Uterus (tissue), 4 donors: ENCODE measurements around the gene ACTR5. TPM values are rescaled to one million over a fixed set of nuclear protein-coding genes. Genes with fewer than 3 reads are reported as not detected.
A peak's percentile ranks its signal among the peaks of the same experiment; 100 is the strongest.

ENCODE experiments used
- DNase-seq, 2 donors: peaks; one replicate each; pipeline ENCODE4 v3.0.0-alpha.2; 2019 to 2020
- H3K27ac ChIP-seq, 2 donors: fragments of 200-600 bp; sonication (generic); 1 replicate in 1 of 2; 2 replicates in 1 of 2; pipeline ENCODE4 v1.5.1; 2016 to 2018
- H3K27me3 ChIP-seq, 2 donors: fragments of 200-600 bp; sonication (generic); one replicate each; pipeline ENCODE4 v1.5.1; 2018 to 2019; ENCODE audit warnings: control low read depth in 1 of 2
- H3K36me3 ChIP-seq, 2 donors: fragments of 200-600 bp; sonication (generic); one replicate each; pipeline ENCODE4 v1.5.1; 2019; ENCODE audit warnings: control low read depth in 1 of 2
- H3K4me1 ChIP-seq, 2 donors: fragments of 200-600 bp; sonication (generic); one replicate each; pipeline ENCODE4 v1.5.1; 2018 to 2019; ENCODE audit warnings: control low read depth in 1 of 2
- H3K4me3 ChIP-seq, 2 donors: fragments of 200-600 bp; sonication (generic); 1 replicate in 1 of 2; 2 replicates in 1 of 2; pipeline ENCODE4 v1.5.1; 2018 to 2019; ENCODE audit warnings: mild to moderate bottlenecking in 1 of 2
- H3K9me3 ChIP-seq, 2 donors: fragments of 200-600 bp; sonication (generic); one replicate each; pipeline ENCODE4 v1.5.1; 2019; ENCODE audit warnings: control low read depth in 1 of 2
- CTCF ChIP-seq, 4 experiments: fragments of 200-600 bp in 2 of 4; fragments of 450-650 bp in 2 of 4; sonication (generic) in 2 of 4; IDR thresholded peaks; one replicate each; pipeline ENCODE4 v1.5.1; 2016 to 2019; ENCODE audit warnings: antibody characterized with exemption in 4 of 4, mild to moderate bottlenecking in 2 of 4, moderate library complexity in 1 of 4
- POLR2A ChIP-seq, 2 donors: fragments of 450-650 bp; IDR thresholded peaks; one replicate each; pipeline ENCODE4 v1.6.1; 2016; ENCODE audit warnings: antibody characterized with exemption in 2 of 2, mild to moderate bottlenecking in 1 of 2, moderate library complexity in 1 of 2
- intact Hi-C: fragments of 100-400 bp; cut with DNase I; formaldehyde crosslinking; loops from one replicate; pipeline ENCODE4 v1.15.1; 2023; ENCODE audit warnings: low total_unique reads
- total RNA-seq, 4 donors: library from RNA; depleted of rRNA in 3 of 4; stranded (reverse); fragments of >200 nt in 3 of 4; gene quantifications; one replicate each; pipeline versions ENCODE4 v1.1.0 to v1.2.4, GENCODE V29; 2014 to 2023
- donor health status: DM: yes; HTN: yes; CAD: no.

Gene ACTR5
- 10 to 100 TPM in 3 of 4 donors, 1 to 10 TPM in 1; 3.8 to 12.4 (median 11.7) TPM for total RNA-seq

GRCh38 chr20:38748097-38748860, at the start of gene ACTR5:
TSS of gene ACTR5 (plus strand) at chr20:38748460. CDS start at chr20:38748479, 19 bp downstream.
- intact Hi-C loops = no loop called here

GRCh38 chr20:38698541-38698940, 49.7 kb upstream of the ACTR5 start:
- TF ChIP-seq POLR2A (IDR thresholded peaks at IDR 0.05) (no peak), CTCF (IDR thresholded peaks at IDR 0.05) (no peak)
- H3K27me3 ChIP-seq = no peaks in the 10 kb centered on the region
- H3K36me3 ChIP-seq = no peaks in the 10 kb centered on the region
- H3K4me3 ChIP-seq = no peak overlapping the region
- intact Hi-C loops = no loop called here
- H3K9me3 ChIP-seq = no peaks in the 10 kb centered on the region
- no peak for DNase-seq
- H3K27ac ChIP-seq = no peak overlapping the region
- H3K4me1 ChIP-seq = no peaks in the 10 kb centered on the region

More at GRCh38 chr20:38748097-38748860, at the start of gene ACTR5:
- H3K27ac ChIP-seq = peak within 1 kb of the TSS; percentile 78 to 95
- peaks cover 0 to 4% of the 10 kb centered on the region in 2 donors for H3K4me1 ChIP-seq
- no peaks in the 10 kb centered on the region for H3K9me3 ChIP-seq
- peak; percentile 91 to 96 for DNase-seq
- peak within 1 kb of the TSS; percentile 42 to 98 for H3K4me3 ChIP-seq
- H3K27me3 ChIP-seq = no peaks in the 10 kb centered on the region
- TF ChIP-seq CTCF (IDR thresholded peaks at IDR 0.05) = no peak
- peak in 1 of 2 donors; percentile 64 for TF ChIP-seq POLR2A (IDR thresholded peaks at IDR 0.05)
- H3K36me3 ChIP-seq = no peaks in the 10 kb centered on the region

GRCh38 chr20:38700141-38700540, 48.1 kb upstream of the ACTR5 start:
- H3K27me3 ChIP-seq = no peaks in the 10 kb centered on the region
- no peak overlapping the region for H3K27ac ChIP-seq
- H3K4me1 ChIP-seq = no peaks in the 10 kb centered on the region
- H3K36me3 ChIP-seq = no peaks in the 10 kb centered on the region
- intact Hi-C loops = no loop called here
- no peak overlapping the region for H3K4me3 ChIP-seq
- TF ChIP-seq CTCF (IDR thresholded peaks at IDR 0.05) (no peak), POLR2A (IDR thresholded peaks at IDR 0.05) (no peak)
- no peaks in the 10 kb centered on the region for H3K9me3 ChIP-seq
- no peak for DNase-seq

GRCh38 chr20:38700926-38701325, 47.3 kb upstream of the ACTR5 start:
- H3K9me3 ChIP-seq = no peaks in the 10 kb centered on the region
- no peak for DNase-seq
- H3K4me1 ChIP-seq = no peaks in the 10 kb centered on the region
- TF ChIP-seq POLR2A (IDR thresholded peaks at IDR 0.05) (no peak), CTCF (IDR thresholded peaks at IDR 0.05) (no peak)
- no peaks in the 10 kb centered on the region for H3K36me3 ChIP-seq
- no peak overlapping the region for H3K27ac ChIP-seq
- no peaks in the 10 kb centered on the region for H3K27me3 ChIP-seq
- intact Hi-C loops = no loop called here
- no peak overlapping the region for H3K4me3 ChIP-seq

GRCh38 chr20:38703526-38703925, 44.7 kb upstream of the ACTR5 start:
- intact Hi-C loops = no loop called here
- Histone ChIP-seq H3K9me3 (no peaks in the 10 kb centered on the region), H3K36me3 (no peaks in the 10 kb centered on the region), H3K4me1 (no peaks in the 10 kb centered on the region), H3K27me3 (no peaks in the 10 kb centered on the region), H3K4me3 (no peak overlapping the region), H3K27ac (no peak overlapping the region)
- TF ChIP-seq CTCF (IDR thresholded peaks at IDR 0.05) (no peak), POLR2A (IDR thresholded peaks at IDR 0.05) (no peak)
- DNase-seq = no peak
